Choroid plexus epithelial cell (primary cell): Measurements from ENCODE around the gene NEDD4L.

Experiments used
- DNase-seq: peaks from one replicate; pipeline ENCODE4 v3.0.0-alpha.2; 2010; ENCODE audit warnings: low read depth
- H3K4me3 ChIP-seq: 2 replicates; pipeline ENCODE4 v1.5.1; 2011; ENCODE audit warnings: low read depth, mild to moderate bottlenecking, control low read depth, low read length, moderate library complexity
- CTCF ChIP-seq: conservative IDR thresholded peaks from 2 replicates; pipeline ENCODE4 v1.5.1; 2011; ENCODE audit warnings: low read depth, mild to moderate bottlenecking, control low read depth, inconsistent platforms, low read length, moderate library complexity

The NEDD4L gene

GRCh38 chr18:58196881-58197872 is 153.2 kb downstream of the NEDD4L start:
- no peak for TF ChIP-seq CTCF
- H3K4me3 ChIP-seq: no peak overlapping the region

GRCh38 chr18:58201268-58201667 is 157.2 kb downstream of the NEDD4L start:
- no peak overlapping the region for H3K4me3 ChIP-seq
- no peak for TF ChIP-seq CTCF
- DNase-seq: no peak

More at GRCh38 chr18:58196881-58197872, 153.2 kb downstream of the NEDD4L start:
- DNase-seq: no peak

- DNase-seq: no peak
- no peak for TF ChIP-seq CTCF
- H3K4me3 ChIP-seq: no peak overlapping the region
These were observed 158.0 kb downstream of the NEDD4L start for GRCh38 chr18:58201733-58202730.

GRCh38 chr18:58204776-58205442 is 160.9 kb downstream of the NEDD4L start:
- no peak overlapping the region for H3K4me3 ChIP-seq
- TF ChIP-seq CTCF: no peak
- no peak for DNase-seq

GRCh38 chr18:58205443-58206160 is 161.6 kb downstream of the NEDD4L start:
- TF ChIP-seq CTCF: no peak
- no peak overlapping the region for H3K4me3 ChIP-seq
- peak; percentile 62 for DNase-seq

GRCh38 chr18:58207520-58208152 is 163.6 kb downstream of the NEDD4L start:
- H3K4me3 ChIP-seq: no peak overlapping the region
- no peak for TF ChIP-seq CTCF

More at GRCh38 chr18:58207520-58208152, 163.6 kb downstream of the NEDD4L start:
- DNase-seq: no peak
